HEK293 (cell line): ENCODE measurements around the gene DIP2A.

Source experiments
- CTCF ChIA-PET: fragments of 350-600 bp; formaldehyde crosslinking; extraction: SDS; loops from one replicate; lab custom pipeline; 2021; ENCODE audit warnings: antibody characterized with exemption; lab: Yijun Ruan, JAX
- POLR2A ChIA-PET: fragments of 300-600 bp; formaldehyde crosslinking; extraction: SDS; loops from one replicate; lab custom pipeline; 2020; ENCODE audit warnings: antibody characterized with exemption, inconsistent platforms; lab: Yijun Ruan, JAX
- H3K27ac ChIP-seq: fragments of 200-500 bp; sonication (Bioruptor generic); 2 replicates; pipeline ENCODE4 v1.5.1; 2014; ENCODE audit warnings: low read depth, low read length, control low read depth, inconsistent platforms; ENCODE audit errors: extremely low read depth
- H3K36me3 ChIP-seq, 2 experiments: fragments of 200-500 bp in 1 of 2; sonication (Bioruptor generic) in 1 of 2; 1 replicate in 1 of 2; 2 replicates in 1 of 2; pipeline ENCODE4 v1.5.1; 2014 to 2017; ENCODE audit warnings: inconsistent platforms in 2 of 2, low read length in 2 of 2; ENCODE audit not compliant: control insufficient read depth in 2 of 2, insufficient read depth in 1 of 2
- H3K4me1 ChIP-seq: fragments of 200-500 bp; sonication (Bioruptor generic); 2 replicates; pipeline ENCODE4 v1.5.1; 2014; ENCODE audit warnings: mild to moderate bottlenecking, low read length, inconsistent platforms; ENCODE audit not compliant: control insufficient read depth, insufficient read depth
- H3K4me3 ChIP-seq: 2 replicates; pipeline ENCODE4 v1.5.1; 2011; ENCODE audit warnings: low read depth, mild to moderate bottlenecking, control low read depth, low read length, moderate library complexity
- H3K9me3 ChIP-seq: fragments of 200-500 bp; sonication (Bioruptor generic); 2 replicates; pipeline ENCODE4 v1.5.1; 2014; ENCODE audit warnings: low read depth, low read length, inconsistent platforms; ENCODE audit not compliant: control insufficient read depth, insufficient read depth
- HOXA7 ChIP-seq: sonication (generic); formaldehyde crosslinking; IDR thresholded peaks from 2 replicates; pipeline ENCODE4 v1.8.1; 2022; ENCODE audit warnings: missing genetic modification reagents, borderline replicate concordance
- IKZF3 ChIP-seq: fragments of 450-650 bp; IDR thresholded peaks from 2 replicates; pipeline ENCODE4 v1.5.0; 2018; ENCODE audit warnings: missing biosample characterization, mild to moderate bottlenecking, missing genetic modification characterization, moderate library complexity
- OVOL3 ChIP-seq: fragments of 450-650 bp; formaldehyde crosslinking; IDR thresholded peaks from 2 replicates; pipeline ENCODE4 v1.5.1; 2016; ENCODE audit warnings: missing biosample characterization, missing genetic modification characterization
- PATZ1 ChIP-seq: fragments of 450-650 bp; formaldehyde crosslinking; IDR thresholded peaks from 2 replicates; pipeline ENCODE4 v1.5.1; 2016; ENCODE audit warnings: missing biosample characterization, missing genetic modification characterization
- PRDM10 ChIP-seq: fragments of 450-650 bp; formaldehyde crosslinking; IDR thresholded peaks from 2 replicates; pipeline ENCODE4 v1.5.1; 2016; ENCODE audit warnings: missing biosample characterization, missing genetic modification characterization
- ZNF155 ChIP-seq: fragments of 450-650 bp; formaldehyde crosslinking; IDR thresholded peaks from 2 replicates; pipeline ENCODE4 v1.5.1; 2016; ENCODE audit warnings: missing biosample characterization, missing genetic modification characterization
- ZNF175 ChIP-seq: fragments of 450-650 bp; formaldehyde crosslinking; IDR thresholded peaks from 2 replicates; pipeline ENCODE4 v1.5.1; 2016; ENCODE audit warnings: missing biosample characterization, missing genetic modification characterization
- ZNF223 ChIP-seq: fragments of 450-650 bp; formaldehyde crosslinking; IDR thresholded peaks from 2 replicates; pipeline ENCODE4 v1.5.1; 2016; ENCODE audit warnings: missing biosample characterization, missing genetic modification characterization
- ZNF26 ChIP-seq: fragments of 450-650 bp; formaldehyde crosslinking; IDR thresholded peaks from 2 replicates; pipeline ENCODE4 v1.5.1; 2016; ENCODE audit warnings: missing biosample characterization, missing genetic modification characterization
- ZNF391 ChIP-seq: fragments of 450-650 bp; formaldehyde crosslinking; IDR thresholded peaks from 2 replicates; pipeline ENCODE4 v1.5.1; 2016; ENCODE audit warnings: low read depth, missing biosample characterization, missing genetic modification characterization, borderline replicate concordance
- ZNF416 ChIP-seq: fragments of 450-650 bp; formaldehyde crosslinking; IDR thresholded peaks from 2 replicates; pipeline ENCODE4 v1.5.1; 2016; ENCODE audit warnings: missing biosample characterization, missing genetic modification characterization
- ZNF645 ChIP-seq: fragments of 450-650 bp; formaldehyde crosslinking; IDR thresholded peaks from 2 replicates; pipeline ENCODE4; 2016; ENCODE audit warnings: missing biosample characterization, missing genetic modification characterization
- ZNF707 ChIP-seq: fragments of 450-650 bp; formaldehyde crosslinking; IDR thresholded peaks from 2 replicates; pipeline ENCODE4 v1.5.1; 2016; ENCODE audit warnings: missing biosample characterization, missing genetic modification characterization

Gene DIP2A

GRCh38 chr21:46503922-46504550, 45.3 kb downstream of the DIP2A start:
- POLR2A ChIA-PET: no interaction called here
- peaks cover 2% of the 10 kb centered on the region; the same call in 1 of the 2 replicates for H3K4me1 ChIP-seq

GRCh38 chr21:46504666-46505065, 46.0 kb downstream of the DIP2A start:
- POLR2A ChIA-PET: no interaction called here
- CTCF ChIA-PET: no interaction called here
- H3K4me3 ChIP-seq: no peak overlapping the region
- peaks cover 28 to 45% of the 10 kb centered on the region in 2 experiments; a peak in 2 of 3 replicates for H3K36me3 ChIP-seq
- no peaks in the 10 kb centered on the region for H3K9me3 ChIP-seq
- peaks cover 2% of the 10 kb centered on the region; the same call in 1 of the 2 replicates for H3K4me1 ChIP-seq
- no peak overlapping the region for H3K27ac ChIP-seq
- no peak for TF ChIP-seq ZNF391 (tag by site-specific recombination)
- TF ChIP-seq ZNF26 (tag by site-specific recombination): no peak
- no peak for TF ChIP-seq OVOL3 (tag by site-specific recombination)
- no peak for TF ChIP-seq ZNF223
- TF ChIP-seq HOXA7 (CRISPR knock-in tag): no peak
- no peak for TF ChIP-seq ZNF645 (tag by site-specific recombination)
- no peak for TF ChIP-seq ZNF175 (tag by site-specific recombination)
- no peak for TF ChIP-seq ZNF707

More at GRCh38 chr21:46503922-46504550, 45.3 kb downstream of the DIP2A start:
- CTCF ChIA-PET: no interaction called here
- Histone ChIP-seq H3K9me3 (no peaks in the 10 kb centered on the region), H3K36me3 (peaks cover 28 to 45% of the 10 kb centered on the region in 2 experiments; a peak in 2 of 3 replicates), H3K4me3 (no peak overlapping the region), H3K27ac (no peak overlapping the region)
- TF ChIP-seq PRDM10 (tag by site-specific recombination) (no peak), ZNF155 (no peak), IKZF3 (tag by site-specific recombination) (no peak), PATZ1 (tag by site-specific recombination) (no peak), ZNF416 (tag by site-specific recombination) (no peak)
